ENCODE measurements around the gene TIA1. TPM values are rescaled to one million over a fixed set of nuclear protein-coding genes. Genes with fewer than 3 reads are reported as not detected.
"Not testable (repeated sequence)": the region's sequence is repeated elsewhere in the genome, so short reads cannot be mapped to it uniquely, and the experiment has no call there.

The TIA1 gene
- 255 TPM for total RNA-seq

- peak; percentile 100 for DNase-seq
Observed at GRCh38 chr2:70248181-70248847, at the start of gene TIA1. Gene TIA1, minus strand, starts transcription at chr2:70248628. Its CDS starts 198 bp downstream, at chr2:70248430.

DNA sequence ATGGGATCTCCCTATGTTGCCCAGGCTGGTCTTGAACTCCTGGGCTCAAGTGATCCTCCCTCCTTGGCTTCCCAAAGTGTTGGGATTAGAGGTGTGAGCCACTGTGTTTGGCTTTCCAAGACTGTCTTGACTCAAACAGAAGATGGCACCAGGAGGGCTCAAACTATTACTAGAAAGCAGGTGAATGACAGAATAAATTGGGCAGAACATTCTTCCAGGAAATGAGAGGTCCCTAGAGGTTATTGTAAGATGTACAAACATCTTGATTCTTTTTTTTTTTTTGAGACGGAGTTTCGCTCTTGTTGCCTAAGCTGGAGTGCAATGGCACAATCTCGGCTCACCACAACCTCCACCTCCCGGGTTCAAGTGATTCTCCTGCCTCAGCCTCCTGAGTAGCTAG, 49.4 kb upstream of the TIA1 start:
- DNase-seq = not testable (repeated sequence)

- DNase-seq = no peak
Observed at GRCh38 chr2:70283500-70284191, 35.2 kb upstream of the TIA1 start.

DNA sequence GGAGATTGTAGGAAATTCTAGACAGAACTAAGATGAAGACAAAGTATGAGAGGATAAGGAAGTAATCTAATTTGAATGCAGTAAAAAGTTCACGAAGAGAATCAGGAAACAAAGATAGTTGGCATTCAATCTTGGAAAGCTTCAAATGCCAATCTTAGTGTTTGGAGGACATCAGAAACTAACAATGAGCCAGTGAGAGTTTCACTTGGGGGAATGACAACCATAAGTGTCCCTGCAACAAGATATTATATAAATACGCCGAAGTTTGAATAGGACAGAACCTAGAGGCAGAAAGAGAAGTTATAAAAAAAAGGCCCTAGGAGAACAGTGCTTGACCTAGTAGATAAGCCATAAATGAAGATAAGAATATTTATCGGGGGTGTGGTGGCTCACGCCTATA, 34.0 kb upstream of the TIA1 start:
- no peak for DNase-seq

DNA sequence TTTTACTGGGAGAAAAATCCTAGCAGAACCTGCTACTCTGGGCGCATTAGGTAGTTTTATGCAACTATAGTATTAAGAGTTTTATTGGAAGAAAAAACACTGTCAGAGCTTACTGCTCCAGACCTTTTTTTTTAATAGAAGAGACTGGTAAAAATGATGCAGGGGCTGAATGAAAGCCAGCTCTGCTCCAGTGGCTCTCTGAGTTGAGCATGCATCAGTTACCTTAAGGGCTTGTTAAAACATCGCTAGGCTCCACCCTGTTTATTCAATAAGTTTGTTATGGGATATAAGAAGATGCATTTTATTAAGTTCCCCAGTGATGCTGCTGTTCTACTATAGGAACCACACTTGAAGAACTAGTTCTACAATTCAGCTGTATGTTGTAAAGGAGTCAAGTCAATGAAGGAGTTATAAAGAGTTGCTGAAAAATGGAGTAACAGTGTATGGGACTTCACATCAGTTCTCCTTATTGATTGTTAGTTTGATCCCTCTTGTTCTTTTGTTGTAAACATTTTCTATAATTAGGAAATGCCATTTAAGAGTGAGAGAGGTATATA, 31.9 kb upstream of the TIA1 start:
- DNase-seq = no peak

DNA sequence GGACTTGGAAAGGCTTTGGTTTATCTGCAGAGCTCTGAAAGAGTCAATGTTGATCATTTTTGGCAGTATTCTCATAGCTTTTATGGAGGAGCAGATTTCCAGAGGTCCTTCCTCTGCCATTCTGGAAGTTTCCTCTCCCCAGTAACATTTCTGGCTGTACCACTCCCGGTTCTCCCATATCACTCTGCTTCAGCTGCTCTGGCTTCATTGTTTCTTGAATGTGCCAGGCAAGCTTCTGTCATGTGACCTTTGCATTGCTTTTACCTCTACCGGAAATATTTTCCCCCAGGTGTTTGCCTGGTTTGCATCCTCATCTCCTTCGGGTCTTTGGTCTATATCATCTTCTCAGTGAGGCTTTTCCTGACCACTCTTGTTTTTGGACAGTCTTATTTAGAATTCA, 21.9 kb upstream of the TIA1 start:
- DNase-seq = no peak

DNA sequence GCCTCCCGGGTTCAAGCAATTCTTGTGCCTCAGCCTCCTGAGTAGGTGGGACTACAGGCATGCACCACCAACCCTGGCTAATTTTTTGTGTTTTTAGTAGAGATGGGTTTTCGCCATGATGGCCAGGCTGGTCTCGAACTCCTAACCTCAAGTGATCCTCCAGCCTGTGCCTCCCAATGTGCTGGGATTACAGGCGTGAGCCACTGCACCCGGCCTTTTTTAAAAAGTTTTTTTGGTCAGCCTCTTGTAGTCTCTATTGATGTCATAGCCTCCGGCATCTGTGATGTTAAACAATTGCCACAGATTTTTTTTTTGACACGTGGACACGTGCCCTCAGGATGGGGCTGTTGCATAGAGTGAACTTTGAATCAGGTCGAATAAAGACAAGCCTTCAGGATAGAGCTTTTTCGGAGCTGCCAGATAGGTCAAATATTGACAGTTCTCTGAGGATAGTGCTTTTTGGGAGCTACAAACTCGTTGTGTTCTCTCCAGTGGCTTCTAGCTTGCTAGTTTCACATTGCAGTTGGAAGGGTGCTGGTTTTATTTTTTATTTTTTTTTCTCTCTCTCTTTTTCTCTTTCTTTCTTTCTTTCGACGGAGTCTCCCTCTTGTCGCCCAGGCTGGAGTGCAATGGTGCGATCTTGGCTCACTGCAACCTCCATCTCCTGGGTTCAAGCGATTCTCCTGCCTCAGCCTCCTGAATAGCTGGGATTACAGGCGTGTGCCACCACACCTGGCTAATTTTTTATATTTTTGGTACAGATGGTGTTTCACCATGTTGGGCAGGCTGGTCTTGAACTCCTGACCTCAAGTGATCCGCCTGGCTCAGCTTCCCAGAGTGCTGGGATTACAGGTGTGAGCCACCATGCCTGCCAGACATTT, 21.2 kb upstream of the TIA1 start:
- not testable (repeated sequence) for DNase-seq

- not testable (repeated sequence) for DNase-seq
Observed at GRCh38 chr2:70266925-70267324, 18.5 kb upstream of the TIA1 start.

- no peak for DNase-seq
Observed at GRCh38 chr2:70261501-70261900, 13.1 kb upstream of the TIA1 start.

DNA sequence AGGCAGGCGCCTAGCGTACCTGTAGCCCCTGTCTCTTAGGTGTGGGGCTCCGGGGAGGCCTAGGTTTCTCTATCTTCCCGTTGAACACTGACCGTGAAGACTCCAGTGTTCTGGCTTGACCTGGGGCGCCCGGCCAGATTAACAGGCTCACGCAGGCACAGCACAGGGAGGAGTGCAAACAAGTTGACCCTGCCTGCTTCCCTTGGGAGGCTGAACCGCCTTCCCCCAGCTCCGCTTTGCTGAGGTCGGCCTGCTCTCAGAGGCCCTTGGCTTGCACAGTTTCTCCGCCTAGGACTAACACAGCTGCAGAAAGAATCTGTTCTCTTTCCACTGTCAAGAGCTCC, 10.1 kb upstream of the TIA1 start:
- DNase-seq = peak; percentile 59

DNA sequence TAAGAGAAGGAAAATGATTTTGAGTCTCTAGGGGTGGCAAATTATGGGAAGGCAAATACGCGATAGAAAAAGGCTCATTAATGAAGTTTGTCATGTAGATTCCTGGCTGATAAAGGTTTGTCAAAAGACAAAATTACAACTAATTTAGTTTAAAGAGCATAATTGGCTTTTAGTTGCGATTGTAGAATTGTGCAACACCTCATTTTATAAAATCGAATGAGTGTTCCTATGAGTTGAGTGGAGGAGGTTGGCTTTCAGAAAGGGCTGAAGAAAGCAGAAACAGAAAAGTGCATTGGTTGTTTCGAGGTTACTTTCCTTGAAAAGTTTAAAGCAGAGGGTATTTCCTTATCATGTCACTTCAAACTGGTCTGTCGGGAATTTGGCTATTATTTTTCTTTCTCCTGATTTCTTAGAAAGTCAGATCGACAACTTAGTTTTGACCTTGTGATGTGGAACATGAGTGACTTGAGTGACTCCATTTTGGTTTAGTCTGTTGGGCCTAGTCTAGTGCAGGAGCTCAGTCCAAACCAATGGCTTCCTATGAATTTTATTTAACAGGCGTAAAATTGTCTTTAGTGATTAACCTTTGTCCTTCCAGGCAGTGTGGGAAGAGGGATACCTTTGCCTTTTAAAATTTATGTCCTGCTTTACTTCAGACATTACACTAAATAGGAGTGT, 7.3 kb upstream of the TIA1 start:
- DNase-seq = no peak

GRCh38 chr2:70250434-70250833, 2.0 kb upstream of the TIA1 start:
- DNase-seq = no peak

GRCh38 chr2:70247364-70248180, 856 bp downstream of the TIA1 start:
- DNase-seq = peak; percentile 80

- no peak for DNase-seq
Observed at GRCh38 chr2:70243806-70244584, 4.4 kb downstream of the TIA1 start.

- DNase-seq = no peak
Observed at GRCh38 chr2:70242552-70242951, 5.9 kb downstream of the TIA1 start.

- DNase-seq = no peak
Observed at GRCh38 chr2:70241340-70241739, 7.1 kb downstream of the TIA1 start.

DNA sequence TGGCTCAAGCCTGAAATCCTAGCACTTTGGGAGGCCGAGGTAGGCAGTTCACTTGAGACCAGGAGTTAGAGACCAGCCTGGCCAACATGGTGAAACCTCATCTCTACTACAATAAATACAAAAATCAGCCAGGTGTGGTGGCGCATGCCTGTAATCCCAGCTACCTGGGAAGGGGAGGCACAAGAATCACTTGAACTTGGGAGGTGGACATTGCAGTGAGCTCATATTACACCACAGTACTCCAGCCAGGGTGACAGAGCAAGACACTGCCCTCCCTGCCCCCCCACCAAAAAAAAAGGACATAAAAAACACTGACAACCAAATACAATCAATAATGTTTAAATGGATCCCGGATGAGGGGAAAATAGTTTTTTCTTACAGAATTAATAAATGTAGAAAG, 7.8 kb downstream of the TIA1 start:
- no peak for DNase-seq

DNA sequence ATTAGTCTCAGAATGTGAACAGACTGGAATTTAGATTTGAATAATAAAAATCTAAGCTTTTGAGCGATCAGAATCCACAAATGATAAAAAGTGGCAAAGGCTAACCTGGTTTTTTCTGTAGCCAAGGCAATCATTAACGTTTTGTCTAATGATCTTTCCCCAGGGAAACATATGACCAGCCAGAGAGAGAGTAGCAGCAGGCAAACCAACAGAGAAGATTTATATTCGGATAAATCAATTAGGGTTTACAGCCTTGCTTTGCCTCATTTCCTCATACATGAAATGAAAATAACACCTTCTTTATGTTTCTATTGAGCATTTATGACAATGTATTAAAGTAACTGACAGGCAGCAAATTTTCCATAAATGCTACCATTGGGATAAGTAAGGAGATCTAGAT, 14.5 kb downstream of the TIA1 start:
- no peak for DNase-seq

GRCh38 chr2:70226781-70227180, 21.6 kb downstream of the TIA1 start:
- no peak for DNase-seq

DNA sequence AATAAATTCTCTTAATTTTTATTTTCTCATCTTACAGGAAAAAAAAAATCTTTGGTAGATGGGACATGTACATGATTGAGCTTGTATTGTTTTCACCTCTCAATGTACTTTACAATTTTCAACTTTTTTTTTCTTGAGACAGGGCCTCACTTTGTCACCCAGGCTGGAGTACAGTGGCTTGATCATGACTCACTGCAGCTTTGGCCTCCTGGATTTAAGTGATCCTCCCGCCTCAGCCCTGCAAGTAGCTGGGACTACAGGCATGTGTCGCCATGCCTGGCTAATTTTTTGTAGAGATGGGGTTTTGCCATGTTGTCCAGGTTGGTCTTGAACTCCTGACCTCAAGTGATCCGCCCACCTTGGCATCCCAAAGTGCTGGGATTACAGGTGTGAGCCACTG, 25.1 kb downstream of the TIA1 start:
- not testable (repeated sequence) for DNase-seq
